NCI-H748 (cell line): Measurements from ENCODE around the gene BEGAIN.
A peak's percentile ranks its signal among the peaks of the same experiment; 100 is the strongest.
"Not testable (repeated sequence)": the region's sequence is repeated elsewhere in the genome, so short reads cannot be mapped to it uniquely, and the experiment has no call there.

Source experiments
- DNase-seq: peaks from one replicate; lab custom pipeline; 2025; ENCODE audit not compliant: unreplicated experiment; lab: John Stamatoyannopoulos, UW

The BEGAIN gene

DNA sequence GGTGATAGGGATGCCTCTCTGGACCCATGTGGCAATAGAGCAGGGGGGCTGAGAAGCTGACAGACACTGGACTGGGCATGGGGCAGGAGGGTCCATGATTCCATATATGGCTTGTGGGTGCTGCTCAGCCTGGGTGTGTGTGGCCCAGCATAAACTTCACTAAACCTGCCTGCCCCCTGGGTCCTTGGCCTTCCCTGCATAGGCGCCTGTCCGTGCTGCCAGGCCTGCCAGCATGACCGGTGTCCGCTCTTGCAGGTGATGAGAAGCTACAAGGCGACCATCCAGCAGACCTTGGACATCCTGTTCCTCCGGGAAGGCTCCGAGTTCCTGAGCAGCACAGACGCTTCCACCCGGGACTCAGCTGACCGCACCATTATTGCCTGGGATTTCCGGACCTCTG lies 61.6 kb downstream of the BEGAIN start:
- no peak for DNase-seq

DNA sequence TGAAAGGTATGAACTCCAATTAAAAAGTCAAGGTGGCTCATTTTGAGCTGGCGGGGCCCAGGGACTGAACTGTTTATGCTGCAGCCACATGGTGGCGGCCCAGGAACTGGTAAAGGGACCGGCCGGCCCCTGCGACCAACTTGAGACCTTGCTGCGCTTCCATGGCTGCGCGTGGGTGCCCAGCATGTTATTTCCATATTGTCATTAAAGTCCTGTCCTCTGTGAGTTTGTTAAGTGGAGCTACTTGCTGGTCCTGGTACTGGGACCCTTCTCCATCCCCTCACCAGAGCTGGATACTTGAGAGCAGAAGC lies 62.3 kb downstream of the BEGAIN start:
- DNase-seq, result peak; percentile 70

DNA sequence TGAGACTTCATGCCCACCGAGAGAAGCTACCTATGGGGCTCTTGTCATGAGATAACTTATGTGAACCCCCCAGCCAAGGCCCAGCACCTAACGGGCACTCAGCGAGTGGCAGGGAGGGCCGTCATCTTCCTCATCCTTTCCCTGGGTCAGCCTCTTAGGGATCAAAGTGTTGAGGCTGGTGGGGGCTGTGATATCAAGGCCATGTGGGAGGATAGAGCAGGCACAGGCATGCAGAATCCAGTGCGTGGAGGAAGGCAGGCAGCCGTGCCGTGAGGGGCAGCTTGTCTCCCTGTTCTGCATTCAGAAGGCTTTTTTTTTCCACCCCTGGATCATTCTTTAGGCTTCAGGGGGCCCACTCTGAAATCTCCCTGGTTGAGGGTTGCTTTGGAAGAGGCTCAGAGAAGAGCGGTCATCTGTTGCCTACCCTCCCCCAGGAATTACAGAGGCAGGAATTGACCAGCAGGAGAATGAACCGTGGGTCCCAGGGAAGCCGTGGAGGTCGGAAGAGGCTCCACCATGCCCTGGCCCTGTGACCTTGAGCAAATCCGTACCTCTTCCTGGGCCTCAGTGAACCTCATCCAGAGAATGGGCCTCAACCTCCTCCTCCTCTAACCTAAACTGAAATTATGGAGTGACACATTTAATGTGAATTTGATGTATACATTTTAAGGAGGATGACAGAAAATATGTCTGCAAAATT lies 62.8 kb downstream of the BEGAIN start:
- DNase-seq, result no peak

DNA sequence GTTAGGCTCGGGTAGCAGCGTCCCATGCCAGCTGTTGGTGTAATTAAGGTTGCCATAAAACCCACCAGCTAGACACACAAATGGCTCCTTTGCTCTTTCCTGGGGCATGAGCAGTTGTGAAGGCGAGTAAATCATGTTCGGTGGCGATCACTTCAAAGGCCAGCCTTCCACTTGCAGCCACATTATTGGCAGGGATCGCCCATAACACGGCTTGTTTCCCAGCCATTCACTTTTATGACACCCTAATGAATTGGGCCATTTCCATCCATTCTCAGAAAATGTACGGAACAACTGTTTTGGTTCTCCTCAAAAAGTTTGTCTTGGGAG lies 63.4 kb downstream of the BEGAIN start:
- no peak for DNase-seq

DNA sequence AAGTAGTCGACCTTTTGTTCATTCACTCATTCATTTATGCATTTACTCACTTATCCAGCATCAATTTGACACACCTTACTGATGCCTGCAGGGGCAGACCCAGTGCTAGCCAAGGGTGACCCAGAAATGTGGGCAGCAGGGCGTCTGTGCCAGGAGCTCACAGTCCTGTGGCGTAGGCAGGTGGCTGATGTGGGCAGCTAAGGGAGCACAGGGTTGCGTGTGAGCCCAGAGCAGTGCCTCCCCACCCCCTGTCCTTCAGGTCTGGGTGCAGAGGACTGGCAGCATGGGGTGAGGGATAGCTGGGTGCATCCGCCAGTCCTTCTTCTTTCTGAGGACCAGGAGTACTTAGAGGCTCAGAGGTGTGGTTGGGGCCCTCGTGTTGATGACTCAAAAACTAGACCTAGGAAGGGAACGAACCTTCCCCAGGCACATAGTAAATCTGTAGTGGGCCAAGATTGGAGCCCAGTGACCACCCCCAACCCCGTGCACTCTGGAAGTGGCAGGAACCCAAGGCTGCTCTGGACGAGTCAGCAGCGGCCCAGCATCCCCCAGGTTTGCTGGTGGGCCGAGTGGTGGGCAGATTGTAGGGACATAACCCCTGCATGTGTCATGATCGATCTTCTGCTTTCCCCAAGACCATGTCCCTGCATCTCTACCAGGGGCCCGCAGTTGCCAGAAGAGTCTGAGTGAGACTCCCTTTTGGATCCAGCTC lies 63.9 kb downstream of the BEGAIN start:
- no peak for DNase-seq

DNA sequence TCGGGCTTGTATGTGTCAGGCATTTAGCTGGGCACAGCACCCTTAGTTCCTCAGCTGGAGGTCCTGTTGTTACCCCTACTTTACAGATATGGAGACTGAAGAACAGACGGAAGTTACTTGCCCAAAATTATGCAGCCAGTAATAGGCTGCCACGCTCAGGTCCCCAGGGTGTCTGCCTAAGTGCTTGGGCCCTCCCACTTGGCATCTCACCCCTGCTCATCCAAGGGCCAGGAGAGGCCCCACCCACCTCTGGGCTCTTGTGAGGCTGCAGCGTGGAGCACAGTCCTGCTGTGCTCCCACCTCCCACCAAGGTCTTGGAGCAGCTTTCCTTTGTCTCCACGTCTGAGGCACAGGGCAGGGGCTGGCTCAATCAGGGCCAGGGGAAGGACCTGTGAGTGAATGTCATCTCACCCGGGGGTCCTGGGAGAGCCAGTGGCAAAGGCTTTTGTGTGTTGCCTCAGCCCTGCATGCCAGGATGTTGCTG lies 64.6 kb downstream of the BEGAIN start:
- DNase-seq, result peak; percentile 25

DNA sequence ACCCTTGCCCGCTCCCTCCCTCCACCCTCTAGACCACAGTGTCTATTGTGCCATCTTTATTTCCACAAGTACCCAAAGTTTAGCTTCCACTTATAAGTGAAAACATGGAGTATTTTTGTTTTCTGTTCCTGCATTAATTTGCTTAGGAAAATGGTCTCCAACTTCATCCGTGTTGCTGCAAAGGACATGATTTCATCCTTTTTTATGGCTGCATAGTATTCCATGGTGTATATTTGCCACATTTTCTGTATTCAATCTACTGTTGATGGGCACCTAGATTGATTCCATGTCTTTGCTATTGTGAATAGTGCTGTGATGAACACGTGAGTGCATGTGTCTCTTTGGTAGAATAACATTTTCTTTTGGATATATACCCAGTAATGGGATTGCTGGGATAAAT lies 81.2 kb downstream of the BEGAIN start:
- DNase-seq, result not testable (repeated sequence)

DNA sequence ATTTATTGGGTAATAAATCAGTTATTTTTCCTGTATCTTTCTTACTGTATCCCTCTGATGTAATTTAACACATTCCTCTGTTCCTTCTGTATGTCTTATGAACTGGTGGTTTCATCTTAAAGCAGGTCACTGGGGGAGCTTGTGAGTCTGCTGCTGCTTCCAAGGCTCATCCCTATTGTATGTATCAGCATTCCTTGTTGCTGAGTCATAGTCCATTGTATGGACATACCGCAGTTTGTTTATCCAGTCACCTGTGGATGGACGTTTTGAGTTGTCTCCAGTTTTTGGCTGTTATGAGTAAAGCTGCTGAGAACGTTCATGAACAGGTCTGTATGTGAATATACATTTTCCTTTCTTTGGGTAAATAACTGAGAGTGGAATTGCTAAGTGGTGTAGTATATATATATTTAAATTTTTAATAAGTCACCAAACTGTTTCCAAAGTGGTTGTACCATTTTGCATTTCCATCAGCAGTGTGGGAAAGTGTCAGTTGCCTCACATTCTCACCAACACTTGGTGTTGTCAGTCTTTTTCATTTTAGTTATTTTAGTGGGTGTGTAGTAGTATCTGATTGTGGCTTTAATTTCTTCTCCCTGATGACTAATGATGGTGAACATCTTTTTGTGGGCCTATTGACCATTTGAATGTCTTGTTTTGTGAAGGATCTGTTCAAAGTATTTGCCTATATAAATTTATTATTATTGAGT lies 82.7 kb downstream of the BEGAIN start:
- DNase-seq, result peak; percentile 24

DNA sequence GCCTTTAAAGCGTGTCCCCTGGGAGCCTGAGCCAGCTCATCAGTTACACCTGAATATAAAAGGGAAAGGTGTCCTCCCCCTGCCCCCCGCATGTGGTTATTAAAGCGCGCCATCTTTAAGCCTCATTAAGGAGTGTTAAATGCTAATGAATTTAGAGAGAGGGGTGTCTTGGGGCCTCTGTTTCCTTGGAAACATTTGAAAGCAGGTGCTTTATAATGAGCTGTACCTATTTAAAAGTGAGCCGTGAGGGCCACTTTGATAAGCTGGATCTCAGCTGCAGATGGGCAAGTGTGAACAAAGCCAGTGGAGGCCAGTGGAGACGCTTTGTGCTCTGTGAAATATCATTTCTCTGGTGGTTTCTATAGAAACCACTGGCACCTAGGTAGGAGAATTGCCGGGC lies 84.0 kb downstream of the BEGAIN start:
- peak; percentile 95 for DNase-seq

DNA sequence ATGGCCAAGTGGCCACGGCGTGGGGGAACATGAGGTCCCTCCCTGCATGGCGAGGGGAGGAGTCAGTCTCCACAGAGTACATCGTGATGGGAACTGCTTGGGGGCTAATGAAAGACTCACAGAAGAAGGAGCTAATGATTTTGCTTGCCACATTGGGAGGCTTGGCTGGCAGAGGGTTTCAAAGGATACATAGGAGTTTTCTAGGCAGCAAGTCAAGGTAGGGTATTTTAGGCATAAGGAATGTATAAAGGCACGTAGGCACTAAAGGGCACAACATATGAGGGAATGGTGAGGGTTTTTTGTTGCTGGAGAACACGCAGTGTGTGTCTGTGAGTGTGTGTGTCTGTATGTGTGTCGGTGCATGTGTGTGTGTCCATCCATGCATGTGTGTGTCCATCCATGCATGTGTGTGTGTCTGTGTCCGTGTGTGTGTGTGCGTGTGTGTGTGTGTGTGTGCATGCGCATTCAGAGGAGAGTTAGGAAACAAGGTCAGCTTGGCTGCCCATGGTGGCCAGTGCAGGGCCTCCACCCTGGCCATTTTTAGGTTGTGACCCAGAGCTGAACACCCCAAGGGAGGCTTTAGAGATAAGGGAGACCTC lies 84.5 kb downstream of the BEGAIN start:
- DNase-seq, result no peak

DNA sequence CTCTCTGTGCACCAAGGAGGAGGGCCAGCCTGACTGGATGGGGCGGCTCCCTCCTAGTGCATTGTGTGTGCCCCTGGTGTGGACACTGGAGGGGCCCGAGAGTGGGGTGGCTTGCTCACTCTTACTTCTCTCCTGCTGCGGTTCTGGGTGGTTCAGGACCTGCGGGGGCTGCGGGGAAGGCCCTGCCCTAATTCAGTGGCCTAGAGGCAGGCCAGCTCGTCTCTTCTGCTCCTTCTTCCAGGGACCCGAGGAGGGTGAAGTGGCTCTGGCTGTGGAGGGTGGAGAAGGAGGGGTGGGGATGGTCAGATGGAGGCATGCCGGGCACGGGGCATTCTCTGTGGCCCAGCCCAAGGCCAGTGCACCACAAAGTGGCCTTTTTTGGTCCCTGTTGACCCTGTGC lies 87.1 kb downstream of the BEGAIN start:
- DNase-seq, result no peak

DNA sequence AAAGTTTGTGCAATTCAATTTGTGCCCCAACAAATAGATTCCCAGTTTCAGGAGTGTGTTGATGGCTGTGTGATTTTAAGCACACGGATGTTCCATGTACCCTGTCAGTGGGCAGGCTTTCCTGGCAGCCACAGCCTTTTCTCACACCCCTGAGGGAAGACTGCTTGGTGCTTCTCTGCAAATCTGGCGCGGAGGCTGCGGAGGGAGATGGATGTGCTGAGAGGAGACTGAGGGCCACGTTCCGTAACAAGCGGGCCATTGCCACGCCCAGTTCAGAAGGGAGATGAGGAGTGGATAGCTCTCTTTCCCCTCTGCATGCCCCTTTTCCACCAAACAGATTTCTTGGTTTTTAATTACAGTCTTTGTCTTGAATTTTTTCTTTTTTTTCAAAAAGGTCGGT lies 89.1 kb downstream of the BEGAIN start:
- peak; percentile 68 for DNase-seq

DNA sequence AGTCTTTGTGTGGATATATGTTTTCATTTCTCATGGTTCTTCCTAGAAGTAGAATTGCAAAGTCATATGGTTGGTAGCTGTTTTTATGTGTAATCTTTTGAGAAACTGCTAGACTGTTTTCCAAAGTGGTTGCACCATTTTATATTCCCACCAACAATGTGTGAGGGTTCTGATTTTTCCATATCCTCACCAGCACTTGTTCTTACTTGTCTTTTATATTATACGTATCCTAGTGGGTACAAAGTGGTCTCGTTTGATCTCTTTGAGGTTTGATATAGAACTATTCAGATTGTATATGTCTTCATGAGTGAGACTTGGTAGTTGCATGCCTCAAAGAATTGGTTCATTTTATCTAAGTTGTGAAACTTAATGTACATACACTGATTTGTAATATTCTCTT lies 91.3 kb downstream of the BEGAIN start:
- DNase-seq, result no peak

DNA sequence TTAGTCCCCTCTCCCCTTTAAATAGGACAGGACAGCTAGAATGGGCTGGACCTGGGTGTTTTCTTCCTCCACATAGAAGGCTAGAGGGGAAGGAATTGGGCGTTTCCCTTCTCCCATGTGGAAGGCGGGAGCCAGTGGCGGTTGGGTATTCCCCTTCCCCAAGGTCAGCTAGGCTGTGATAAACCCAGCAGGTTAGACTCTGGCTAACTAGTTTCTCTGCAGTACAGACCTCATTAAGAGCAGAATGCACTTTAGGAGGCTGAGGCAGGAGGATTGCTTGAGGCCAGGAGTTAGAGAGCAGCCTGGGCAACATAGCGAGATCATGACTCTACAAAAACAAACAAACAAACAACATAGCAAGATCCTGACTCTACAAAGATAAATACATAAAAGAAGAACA lies 92.6 kb downstream of the BEGAIN start:
- DNase-seq, result no peak

DNA sequence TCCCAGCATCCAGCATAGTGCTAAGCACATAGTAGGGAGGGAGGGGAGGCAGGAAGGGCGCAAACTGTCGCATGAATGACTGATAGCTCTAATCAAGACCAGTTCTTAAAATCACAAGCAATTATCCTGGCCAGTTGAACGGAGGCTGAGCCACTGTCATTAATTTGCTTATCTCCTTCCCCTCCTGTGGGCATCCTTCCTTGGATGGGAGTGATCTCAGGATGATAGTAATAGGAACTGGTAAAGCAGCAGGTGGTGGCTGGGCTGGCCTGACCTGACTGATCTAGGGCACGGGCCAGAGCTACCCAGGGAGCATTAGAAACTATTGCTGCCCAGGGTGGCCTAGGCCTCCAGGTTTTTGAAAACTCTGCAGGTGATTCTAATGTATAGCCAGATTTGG lies 97.0 kb downstream of the BEGAIN start:
- DNase-seq, result no peak

DNA sequence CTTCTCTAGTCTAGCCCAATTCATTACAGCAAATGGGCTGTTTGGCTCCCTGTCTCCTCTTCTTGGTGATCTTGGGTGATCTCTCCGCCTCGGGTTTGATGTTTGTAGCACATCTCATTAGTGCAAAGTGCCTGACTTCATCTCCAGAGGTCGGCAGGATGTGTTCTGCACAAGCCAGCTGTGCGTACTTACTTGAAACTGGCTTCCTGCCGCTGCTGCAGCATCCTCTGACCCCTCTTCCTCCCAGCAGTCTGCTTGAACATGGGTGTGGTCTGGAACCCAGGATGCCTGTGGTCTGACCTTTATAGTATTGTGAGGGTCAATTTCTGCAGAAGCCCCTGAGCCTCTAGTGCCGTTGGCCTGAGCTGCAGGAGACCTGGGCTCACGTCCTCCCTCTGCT lies 99.2 kb downstream of the BEGAIN start:
- peak; percentile 79 for DNase-seq

DNA sequence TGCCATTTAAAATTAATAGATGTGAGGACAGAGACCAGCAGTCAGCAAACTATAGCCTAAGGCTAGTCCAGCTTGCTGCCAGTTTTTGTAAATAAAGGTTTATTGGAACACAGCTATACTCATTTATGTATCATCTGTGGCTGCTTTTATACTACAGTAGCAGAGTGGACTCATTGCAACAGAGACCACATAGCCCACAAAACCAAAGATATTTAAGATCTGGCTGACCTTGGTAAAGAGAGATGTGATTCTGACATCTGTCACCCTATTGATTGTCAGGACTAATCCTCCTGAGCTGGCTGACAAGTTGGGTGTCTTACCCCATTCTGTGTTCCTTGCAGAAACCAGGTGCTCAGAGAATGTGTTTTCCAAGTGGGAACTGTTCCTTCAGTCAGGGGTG lies 99.9 kb downstream of the BEGAIN start:
- DNase-seq, result no peak
